Spinal cord (tissue), 10 donors: ENCODE measurements around the gene PRKCZ. TPM values are rescaled to one million over a fixed set of nuclear protein-coding genes. Genes with fewer than 3 reads are reported as not detected.

Experiments used
- DNase-seq, 6 donors: peaks; one replicate each; pipeline versions ENCODE4 v3.0.0 to v3.0.0-alpha.2; 2013 to 2015; ENCODE audit warnings: low spot score in 6 of 6, low read depth in 4 of 6
- H3K27ac ChIP-seq: one replicate; pipeline ENCODE4 v1.5.1; 2013; ENCODE audit warnings: low read depth, low read length, control low read depth
- H3K27me3 ChIP-seq: one replicate; pipeline ENCODE4 v1.6.1; 2013; ENCODE audit warnings: low read length; ENCODE audit not compliant: control insufficient read depth, insufficient read depth
- H3K36me3 ChIP-seq: one replicate; pipeline ENCODE4 v1.6.1; 2013; ENCODE audit warnings: low read length; ENCODE audit not compliant: control insufficient read depth, insufficient read depth
- H3K4me1 ChIP-seq: one replicate; pipeline ENCODE4 v1.6.1; 2013; ENCODE audit warnings: low read length; ENCODE audit not compliant: control insufficient read depth, insufficient read depth
- H3K4me3 ChIP-seq: one replicate; pipeline ENCODE4 v1.5.1; 2013; ENCODE audit warnings: low read depth, low read length, control low read depth
- H3K9me3 ChIP-seq: one replicate; pipeline ENCODE4 v1.6.1; 2013; ENCODE audit warnings: low read length; ENCODE audit not compliant: control insufficient read depth, insufficient read depth
- WGBS: methylation state at CpG from one replicate; pipeline ENCODE4 v1.1.5; 2013; ENCODE audit warnings: missing lambda C conversion rate; ENCODE audit not compliant: insufficient coverage; 5-methylcytosine and 5-hydroxymethylcytosine counted together
- polyA plus RNA-seq, 2 donors: library from polyadenylated mRNA; unstranded; fragments of 120-200 nt; gene quantifications; one replicate each; pipeline ENCODE4 v1.2.1, GENCODE V29; 2013; ENCODE audit not compliant: insufficient read length in 2 of 2
- total RNA-seq, 2 donors: library from RNA; depleted of rRNA in 1 of 2; stranded (reverse); fragments of 120-200 nt in 1 of 2; fragments of >200 nt in 1 of 2; gene quantifications; one replicate each; pipeline versions ENCODE4 v1.2.3 to v1.2.4, GENCODE V29; 2013 to 2014
- donor health status: healthy.

The PRKCZ gene
- total and polyA plus RNA-seq, 4 donors: 33.2 to 131 (median 93.1) TPM

DNA sequence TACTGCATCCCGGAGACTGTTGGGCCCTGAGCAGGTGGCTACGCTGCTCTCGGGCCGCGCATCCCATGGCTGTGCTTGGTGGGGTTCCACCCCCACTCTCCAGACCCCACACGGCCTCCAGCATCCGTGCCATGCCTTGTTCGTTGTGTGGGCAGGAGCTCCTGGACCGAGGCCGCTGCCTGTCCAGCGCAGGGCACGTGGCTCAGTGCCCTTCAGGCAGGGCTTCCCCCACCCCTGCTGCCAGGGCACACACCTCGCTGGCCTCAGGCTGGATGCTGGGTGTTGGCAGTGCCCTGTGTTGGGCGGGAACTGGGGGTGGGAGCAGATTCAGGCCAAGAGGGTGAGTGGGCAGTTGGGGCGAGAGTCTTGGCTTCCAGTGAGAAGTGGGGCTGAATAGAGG lies 9.9 kb downstream of the PRKCZ start:
- DNase-seq: no peak
- Histone ChIP-seq H3K36me3 (no peaks in the 10 kb centered on the region), H3K27me3 (no peaks in the 10 kb centered on the region), H3K4me1 (peaks cover 7% of the 10 kb centered on the region), H3K4me3 (no peak overlapping the region), H3K27ac (no peak overlapping the region), H3K9me3 (peaks cover 4% of the 10 kb centered on the region)
- WGBS: 77% methylated on average over 14 of the region's 15 CpGs

- H3K4me1 ChIP-seq: peaks cover 7% of the 10 kb centered on the region
- H3K36me3 ChIP-seq: no peaks in the 10 kb centered on the region
- H3K9me3 ChIP-seq: peaks cover 4% of the 10 kb centered on the region
- H3K4me3 ChIP-seq: no peak overlapping the region
- no peak overlapping the region for H3K27ac ChIP-seq
- H3K27me3 ChIP-seq: no peaks in the 10 kb centered on the region
- no peak for DNase-seq
- 80% methylated on average over 21 of the region's 23 CpGs for WGBS
These were observed 10.3 kb downstream of the PRKCZ start for GRCh38 chr1:2060535-2060934.

- peaks cover 7% of the 10 kb centered on the region for H3K4me1 ChIP-seq
- no peak overlapping the region for H3K4me3 ChIP-seq
- no peak overlapping the region for H3K27ac ChIP-seq
- no peaks in the 10 kb centered on the region for H3K27me3 ChIP-seq
- WGBS: 89% methylated on average over 27 of the region's 28 CpGs
- H3K36me3 ChIP-seq: no peaks in the 10 kb centered on the region
- no peak for DNase-seq
- peaks cover 4% of the 10 kb centered on the region for H3K9me3 ChIP-seq
These were observed 11.0 kb downstream of the PRKCZ start for GRCh38 chr1:2061065-2061778.

- Histone ChIP-seq H3K27ac (no peak overlapping the region), H3K4me3 (no peak overlapping the region), H3K9me3 (peaks cover 4% of the 10 kb centered on the region), H3K36me3 (no peaks in the 10 kb centered on the region), H3K4me1 (no peaks in the 10 kb centered on the region), H3K27me3 (no peaks in the 10 kb centered on the region)
- no peak for DNase-seq
- WGBS: no CpG with 5 or more reads among the region's 4 CpGs
These were observed 15.5 kb downstream of the PRKCZ start for GRCh38 chr1:2065699-2066098.

DNA sequence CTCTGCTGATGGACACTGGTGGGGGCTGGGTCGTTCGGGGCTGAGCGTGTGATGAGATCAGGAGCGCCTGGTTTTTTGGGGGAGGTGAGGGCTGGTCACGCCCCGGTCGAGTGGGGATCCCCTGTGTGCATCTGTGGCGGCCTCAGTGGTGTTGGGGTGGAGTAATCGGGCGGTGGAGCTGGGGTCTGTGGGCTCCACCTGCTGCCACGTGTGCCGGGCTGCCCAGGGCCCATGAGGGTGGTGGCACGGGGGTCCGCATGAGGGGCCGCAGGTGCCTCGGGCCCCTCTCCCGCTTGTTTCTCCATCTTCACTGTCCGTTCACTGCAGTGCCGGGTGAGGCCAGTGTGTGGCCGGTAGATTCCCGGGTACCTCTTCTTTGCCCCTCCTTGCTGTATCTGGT lies 17.2 kb downstream of the PRKCZ start:
- H3K27me3 ChIP-seq: no peaks in the 10 kb centered on the region
- WGBS: 93% methylated on average over 17 of the region's 21 CpGs
- DNase-seq: no peak

DNA sequence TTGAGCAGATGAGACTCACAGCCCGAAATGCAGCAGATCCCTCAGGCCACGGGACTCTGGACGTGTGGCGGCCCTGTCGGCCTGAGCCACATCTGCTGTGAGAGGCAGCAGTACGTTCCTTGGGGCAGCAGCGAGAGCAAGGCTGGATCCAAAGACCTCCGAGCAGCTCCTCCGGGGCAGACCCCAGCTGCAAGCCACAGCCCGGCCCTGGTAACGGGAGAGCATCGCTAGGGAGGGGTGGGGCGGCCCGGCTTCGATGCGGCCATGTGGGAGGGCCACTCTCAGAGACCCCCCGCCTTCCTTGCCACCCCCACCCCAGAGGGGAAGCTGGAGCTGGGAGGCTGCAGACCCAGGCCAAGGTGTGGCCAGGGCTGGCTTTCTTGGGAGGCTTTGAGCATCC lies 17.8 kb downstream of the PRKCZ start:
- Histone ChIP-seq H3K27me3 (no peaks in the 10 kb centered on the region), H3K4me3 (no peak overlapping the region), H3K36me3 (no peaks in the 10 kb centered on the region), H3K27ac (no peak overlapping the region), H3K4me1 (peaks cover 9% of the 10 kb centered on the region), H3K9me3 (peaks cover 4% of the 10 kb centered on the region)
- 71% methylated on average over 14 of the region's 17 CpGs for WGBS
- no peak for DNase-seq

More for the DNA sequence above, 17.2 kb downstream of the PRKCZ start:
- Histone ChIP-seq H3K4me1 (peaks cover 3% of the 10 kb centered on the region), H3K4me3 (no peak overlapping the region), H3K27ac (no peak overlapping the region), H3K9me3 (peaks cover 4% of the 10 kb centered on the region), H3K36me3 (no peaks in the 10 kb centered on the region)

DNA sequence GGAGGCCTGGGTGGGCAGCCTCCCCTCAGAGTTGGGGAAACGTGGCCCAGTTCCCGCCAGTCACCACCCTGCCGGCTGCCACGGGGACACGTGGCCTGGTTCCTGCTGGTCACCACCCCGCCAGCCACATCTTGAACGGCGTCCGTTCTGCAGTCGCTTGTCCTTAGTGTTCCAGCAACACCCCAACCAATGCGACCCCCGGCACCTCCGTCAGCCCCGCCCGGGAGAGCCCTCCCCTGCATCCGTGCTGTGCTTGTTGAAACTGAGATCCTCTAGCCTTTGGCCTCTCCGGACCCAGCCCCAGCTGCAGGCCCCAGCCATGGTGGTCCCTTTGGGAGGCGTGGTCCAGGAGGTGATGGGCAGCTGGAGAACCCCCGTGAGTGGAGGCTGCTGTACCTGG lies 18.7 kb downstream of the PRKCZ start:
- 92% methylated on average over 19 of the region's 19 CpGs for whole genome bisulfite sequencing

GRCh38 chr1:2070016-2070415 lies 19.8 kb downstream of the PRKCZ start:
- Histone ChIP-seq H3K4me3 (no peak overlapping the region), H3K9me3 (no peaks in the 10 kb centered on the region), H3K27me3 (no peaks in the 10 kb centered on the region), H3K4me1 (peaks cover 29% of the 10 kb centered on the region), H3K36me3 (no peaks in the 10 kb centered on the region), H3K27ac (no peak overlapping the region)
- WGBS: 94% methylated on average over 11 of the region's 11 CpGs
- no peak for DNase-seq

More for the DNA sequence above, 18.7 kb downstream of the PRKCZ start:
- Histone ChIP-seq H3K4me1 (peaks cover 19% of the 10 kb centered on the region), H3K9me3 (peaks cover 4% of the 10 kb centered on the region), H3K36me3 (no peaks in the 10 kb centered on the region), H3K4me3 (no peak overlapping the region), H3K27ac (no peak overlapping the region), H3K27me3 (no peaks in the 10 kb centered on the region)
- DNase-seq: no peak

DNA sequence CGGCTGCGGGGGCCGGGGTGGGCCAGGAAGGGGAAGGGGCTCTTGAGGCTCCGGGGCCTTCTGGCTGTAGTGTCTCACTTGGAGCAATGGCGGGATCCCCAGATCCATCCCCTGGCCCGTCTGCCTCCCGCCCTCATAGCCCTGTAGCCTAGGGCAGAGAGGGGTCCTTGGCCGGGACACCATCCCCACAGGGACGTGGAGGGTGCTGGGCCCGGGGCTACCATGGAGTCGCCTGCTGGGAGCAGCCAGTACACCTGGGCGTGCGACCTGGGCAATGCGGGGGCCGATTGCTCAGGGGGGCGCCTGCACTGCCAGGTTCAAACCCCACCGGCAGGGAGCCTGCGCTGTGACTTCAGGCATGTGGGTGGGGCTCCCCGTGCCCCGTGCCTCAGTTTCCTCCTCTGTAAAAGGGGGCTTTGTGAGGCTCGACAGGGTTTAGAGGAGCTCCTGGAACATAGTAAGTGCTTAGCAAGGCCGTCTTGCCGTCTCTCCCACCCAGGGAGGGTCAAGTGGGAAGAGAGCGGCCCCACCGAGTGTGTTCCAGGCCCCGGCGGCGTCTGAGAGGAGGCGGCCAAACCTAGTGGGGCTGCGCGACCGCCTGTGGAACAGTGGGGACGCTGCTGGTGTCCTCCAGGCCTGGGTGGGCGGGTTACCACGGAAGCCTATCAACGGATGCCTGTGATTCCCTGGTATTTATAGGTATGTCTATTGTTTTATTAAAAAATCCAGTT lies 20.8 kb downstream of the PRKCZ start:
- no peaks in the 10 kb centered on the region for H3K36me3 ChIP-seq
- no peaks in the 10 kb centered on the region for H3K27me3 ChIP-seq
- H3K9me3 ChIP-seq: no peaks in the 10 kb centered on the region
- H3K27ac ChIP-seq: no peak overlapping the region
- 82% methylated on average over 29 of the region's 36 CpGs for WGBS
- H3K4me1 ChIP-seq: peaks cover 38% of the 10 kb centered on the region
- no peak overlapping the region for H3K4me3 ChIP-seq
- no peak for DNase-seq
